ENCODE results near the gene HBS1L.

GRCh38 chr6:135048915-135049314, 5.7 kb downstream of the HBS1L start:
- no peak for TF ChIP-seq CTCF (IDR thresholded peaks at IDR 0.05)
- no peak for TF ChIP-seq EP300 (IDR thresholded peaks at IDR 0.05)
- TF ChIP-seq POLR2AphosphoS5 (IDR thresholded peaks at IDR 0.05): no peak

Data from stomach (tissue), 4 donors.